Activated CD4-positive, alpha-beta T cell treated with anti-CD3 and anti-CD28 coated beads, Interleukin-2, Interleukin-6, amounts not matched to agents 100 ng/mL and 50 ng/mL, durations not matched to agents 16 hours and 8 hours (primary cell): Measurements from ENCODE around the gene CCDC88B.

ENCODE experiments used
- DNase-seq: peaks from one replicate; pipeline ENCODE4 v3.0.0-alpha.2; 2020

The CCDC88B gene

GRCh38 chr11:64339754-64340408 is at the start of gene CCDC88B:
TSS of gene CCDC88B (plus strand) at chr11:64340204. CDS start at chr11:64340267, 63 bp downstream.
- peak; percentile 92 for DNase-seq

GRCh38 chr11:64290352-64291261 is 49.4 kb upstream of the CCDC88B start:
- no peak for DNase-seq

GRCh38 chr11:64291262-64291751 is 48.7 kb upstream of the CCDC88B start, which contains the start of gene KCNK4:
TSS of gene KCNK4 (plus strand) at chr11:64291302. CDS start at chr11:64293019, 1,717 bp downstream.
- DNase-seq = no peak

GRCh38 chr11:64291752-64292459 is 48.1 kb upstream of the CCDC88B start:
- DNase-seq = no peak

- DNase-seq = no peak
Measured at GRCh38 chr11:64292460-64293254, 47.3 kb upstream of the CCDC88B start.

GRCh38 chr11:64294774-64295173 is 45.2 kb upstream of the CCDC88B start:
- no peak for DNase-seq

GRCh38 chr11:64295760-64296159 is 44.2 kb upstream of the CCDC88B start:
- DNase-seq = no peak

- DNase-seq = no peak
Measured at GRCh38 chr11:64296236-64296635, 43.8 kb upstream of the CCDC88B start.

- DNase-seq = no peak
Measured at GRCh38 chr11:64296830-64297698, 42.9 kb upstream of the CCDC88B start.

GRCh38 chr11:64297699-64298358 is 42.2 kb upstream of the CCDC88B start:
- no peak for DNase-seq

GRCh38 chr11:64298966-64299846 is 40.8 kb upstream of the CCDC88B start:
- DNase-seq = no peak

- DNase-seq = no peak
Measured at GRCh38 chr11:64299847-64300648, 40.0 kb upstream of the CCDC88B start, which contains the start of gene CATSPERZ. TSS of gene CATSPERZ (plus strand) at chr11:64300358. CDS start at chr11:64300411, 53 bp downstream.

- DNase-seq = no peak
Measured at GRCh38 chr11:64303109-64304031, 36.6 kb upstream of the CCDC88B start.

- DNase-seq = no peak
Measured at GRCh38 chr11:64304032-64304315, 36.0 kb upstream of the CCDC88B start.

- DNase-seq = peak; percentile 96
Measured at GRCh38 chr11:64304316-64305072, 35.5 kb upstream of the CCDC88B start.

GRCh38 chr11:64305075-64305690 is 34.8 kb upstream of the CCDC88B start, which contains the start of gene ESRRA:
TSS of gene ESRRA (plus strand) at chr11:64305524. CDS start at chr11:64307180, 1,656 bp downstream.
- peak; percentile 100 for DNase-seq
